Erythroblast (primary cell): ENCODE results near the gene IPO4.

ENCODE experiments used
- GATA1 ChIP-seq: IDR thresholded peaks from 2 replicates; pipeline ENCODE4 v1.6.1; 2011; ENCODE audit warnings: low read depth, mild to moderate bottlenecking, control low read depth, low read length, moderate library complexity
- POLR2A ChIP-seq: IDR thresholded peaks from 2 replicates; pipeline ENCODE4 v1.6.1; 2011; ENCODE audit warnings: mild to moderate bottlenecking, low read length

GRCh38 chr14:24132976-24133375 lies 55.6 kb downstream of the IPO4 start:
- TF ChIP-seq POLR2A (no peak), GATA1 (no peak)
